ENCODE data around the gene FOXE1. TPM values are rescaled to one million over a fixed set of nuclear protein-coding genes. Genes with fewer than 3 reads are reported as not detected.

Gene FOXE1
- total RNA-seq, 1 experiment from 2014 or later, result not detected

DNA sequence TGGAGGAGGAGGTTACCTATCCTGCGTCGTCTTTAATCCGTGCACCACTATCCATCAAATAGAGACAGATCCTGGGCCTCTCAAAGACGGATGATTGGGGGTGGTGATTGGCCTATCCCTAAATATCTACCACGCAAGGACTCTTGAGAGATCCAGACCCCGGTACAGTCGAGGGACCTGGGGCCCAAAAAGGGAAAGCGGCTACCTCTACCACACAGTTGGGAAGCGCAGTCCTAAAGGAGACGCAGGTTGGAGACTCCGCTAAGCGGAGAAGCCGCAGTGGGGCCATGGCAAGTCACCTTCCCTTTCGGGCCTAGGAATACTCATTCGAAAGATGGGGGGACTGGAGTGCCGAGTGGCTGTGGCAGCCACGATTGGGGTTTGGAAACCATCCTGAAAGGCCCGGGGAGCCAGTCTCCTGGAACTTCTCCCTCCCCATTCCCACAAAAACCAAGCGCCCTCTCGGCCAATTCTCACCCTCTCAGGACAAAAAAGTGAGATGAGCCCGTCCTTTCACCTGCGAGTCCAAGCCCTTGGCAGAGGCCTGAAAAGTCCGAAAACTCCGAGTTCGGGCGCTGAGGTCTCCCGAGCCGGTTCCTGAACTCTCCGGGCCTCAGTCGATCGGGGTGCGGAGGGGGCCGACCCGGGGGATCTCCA is 499 bp upstream of the FOXE1 start:
- Histone ChIP-seq H3K9me3 (ENCODE audit: control insufficient read depth, low read depth, low read length) (no peaks in the 10 kb centered on the region), H2BK15ac (ENCODE audit: low read depth, low read length) (no peak overlapping the region), H4K91ac (ENCODE audit: insufficient read length, low read depth, low read length) (no peak overlapping the region), H3K4me2 (ENCODE audit: insufficient read depth, insufficient read length, low read length) (peak overlapping the region; percentile 82), H3K4ac (ENCODE audit: low read depth, low read length) (no peak overlapping the region), H3K23me2 (ENCODE audit: insufficient read length, low read depth, low read length, poor library complexity, severe bottlenecking) (peaks cover 21% of the 10 kb centered on the region), H4K20me1 (ENCODE audit: control insufficient read depth, insufficient read depth, insufficient read length) (no peaks in the 10 kb centered on the region), H3K18ac (ENCODE audit: insufficient read length, low read depth, low read length) (no peak overlapping the region), H3K4me1 (ENCODE audit: insufficient read depth, low read length) (peaks cover under 1% of the 10 kb centered on the region; the same call in 1 of the 2 replicates), H3K27ac (ENCODE audit: insufficient read length, low read depth, low read length) (no peak overlapping the region), H2BK5ac (ENCODE audit: insufficient read length, low read length) (no peak overlapping the region), H3K23ac (ENCODE audit: insufficient read length, low read depth, low read length) (no peak overlapping the region), H2BK20ac (ENCODE audit: low read depth, low read length, poor library complexity, severe bottlenecking) (no peak overlapping the region), H2BK120ac (ENCODE audit: low read depth, low read length, poor library complexity, severe bottlenecking) (no peak overlapping the region), H3K79me2 (ENCODE audit: insufficient read depth, low read length) (no peaks in the 10 kb centered on the region), H3K9ac (ENCODE audit: extremely low read depth, insufficient read length, low read length) (no peak overlapping the region), H3T11ph (ENCODE audit: low read length) (no peak overlapping the region), H3K14ac (ENCODE audit: insufficient read depth, low read length) (no peak overlapping the region), H4K5ac (ENCODE audit: insufficient read length, low read depth, low read length) (no peak overlapping the region), H2BK12ac (ENCODE audit: insufficient read length, low read depth, low read length) (no peak overlapping the region), H2AK5ac (ENCODE audit: insufficient read length, low read length) (no peak overlapping the region), H4K8ac (replicated peaks; ENCODE audit: insufficient read length, low read depth, low read length) (no peak overlapping the region), H3K79me1 (ENCODE audit: insufficient read depth, low read depth, low read length, poor library complexity, severe bottlenecking) (no peaks in the 10 kb centered on the region), H3K56ac (ENCODE audit: insufficient read length, low read depth, low read length) (no peak overlapping the region), H3K27me3 (ENCODE audit: insufficient read depth, low read length) (peaks cover 94% of the 10 kb centered on the region), H2AFZ (ENCODE audit: low read length) (no peak overlapping the region)
- Mint-ChIP-seq H3K36me3 (ENCODE audit: insufficient read depth in 1 of 3, low read depth in 3 of 3) (peaks cover 0 to 1% (median 0%) of the 10 kb centered on the region in 3 experiments; a peak in 3 of 7 replicates), H3K4me1 (peaks cover 17 to 38% of the 10 kb centered on the region in 2 experiments), H3K4me3 (peak overlapping the region in 1 of 2 experiments; percentile 74; a peak in 4 of 5 replicates), H3K9me3 (0 out of 5 replicates have a peak, but pooled peaks cover 3% of the 10 kb centered on the region in 2 experiments), H3K27ac (no peak overlapping the region), H3K27me3 (ENCODE audit: low read depth) (peaks cover 93% of the 10 kb centered on the region)
- peak; percentile 58 for DNase-seq
- no CpG with 5 or more reads among the region's 34 CpGs for WGBS (ENCODE audit: extremely low coverage, insufficient read length, low lambda C conversion rate)
- TF ChIP-seq, protein P1, sequence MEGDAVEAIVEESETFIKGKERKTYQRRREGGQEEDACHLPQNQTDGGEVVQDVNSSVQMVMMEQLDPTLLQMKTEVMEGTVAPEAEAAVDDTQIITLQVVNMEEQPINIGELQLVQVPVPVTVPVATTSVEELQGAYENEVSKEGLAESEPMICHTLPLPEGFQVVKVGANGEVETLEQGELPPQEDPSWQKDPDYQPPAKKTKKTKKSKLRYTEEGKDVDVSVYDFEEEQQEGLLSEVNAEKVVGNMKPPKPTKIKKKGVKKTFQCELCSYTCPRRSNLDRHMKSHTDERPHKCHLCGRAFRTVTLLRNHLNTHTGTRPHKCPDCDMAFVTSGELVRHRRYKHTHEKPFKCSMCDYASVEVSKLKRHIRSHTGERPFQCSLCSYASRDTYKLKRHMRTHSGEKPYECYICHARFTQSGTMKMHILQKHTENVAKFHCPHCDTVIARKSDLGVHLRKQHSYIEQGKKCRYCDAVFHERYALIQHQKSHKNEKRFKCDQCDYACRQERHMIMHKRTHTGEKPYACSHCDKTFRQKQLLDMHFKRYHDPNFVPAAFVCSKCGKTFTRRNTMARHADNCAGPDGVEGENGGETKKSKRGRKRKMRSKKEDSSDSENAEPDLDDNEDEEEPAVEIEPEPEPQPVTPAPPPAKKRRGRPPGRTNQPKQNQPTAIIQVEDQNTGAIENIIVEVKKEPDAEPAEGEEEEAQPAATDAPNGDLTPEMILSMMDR (conservative IDR thresholded peaks at IDR 0.05), result no peak
